HFF-Myc (cell line): ENCODE results near the gene EML6.

ENCODE experiments used
- DNase-seq: peaks from one replicate; pipeline ENCODE4 v3.0.0-alpha.2; 2011; ENCODE audit warnings: low read depth; ENCODE audit errors: extremely low read depth
- H3K4me3 ChIP-seq: replicated peaks from 2 replicates; pipeline ENCODE4 v1.5.1; 2011; ENCODE audit warnings: low read depth, mild to moderate bottlenecking, control low read depth, low read length
- TF ChIP-seq, protein P1 (sequence below): IDR thresholded peaks from 2 replicates; pipeline ENCODE4 v1.5.1; 2012; ENCODE audit warnings: mild to moderate bottlenecking, low read depth, low read length, control low read depth; ENCODE audit errors: missing control alignments

The EML6 gene

DNA sequence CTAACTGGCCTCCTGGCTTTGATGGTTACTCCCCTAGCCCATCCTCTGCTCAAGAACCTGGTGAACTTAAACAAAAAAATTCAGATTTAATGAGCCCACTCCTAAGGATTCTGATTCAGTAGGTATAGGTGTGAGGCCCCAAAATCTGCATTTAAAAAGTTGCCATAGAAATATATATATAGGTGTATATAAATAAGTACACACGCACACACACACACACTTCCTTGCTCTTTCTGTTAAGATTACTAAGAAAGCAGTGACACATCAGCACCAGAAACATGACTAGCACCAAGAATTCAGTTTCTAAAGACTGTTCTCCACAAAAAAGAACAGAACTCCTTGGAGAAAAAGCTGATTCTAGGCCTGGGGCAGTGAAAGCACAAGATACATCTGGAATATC is 17.8 kb downstream of the EML6 start:
- no peak overlapping the region for H3K4me3 ChIP-seq
- TF ChIP-seq, protein P1, sequence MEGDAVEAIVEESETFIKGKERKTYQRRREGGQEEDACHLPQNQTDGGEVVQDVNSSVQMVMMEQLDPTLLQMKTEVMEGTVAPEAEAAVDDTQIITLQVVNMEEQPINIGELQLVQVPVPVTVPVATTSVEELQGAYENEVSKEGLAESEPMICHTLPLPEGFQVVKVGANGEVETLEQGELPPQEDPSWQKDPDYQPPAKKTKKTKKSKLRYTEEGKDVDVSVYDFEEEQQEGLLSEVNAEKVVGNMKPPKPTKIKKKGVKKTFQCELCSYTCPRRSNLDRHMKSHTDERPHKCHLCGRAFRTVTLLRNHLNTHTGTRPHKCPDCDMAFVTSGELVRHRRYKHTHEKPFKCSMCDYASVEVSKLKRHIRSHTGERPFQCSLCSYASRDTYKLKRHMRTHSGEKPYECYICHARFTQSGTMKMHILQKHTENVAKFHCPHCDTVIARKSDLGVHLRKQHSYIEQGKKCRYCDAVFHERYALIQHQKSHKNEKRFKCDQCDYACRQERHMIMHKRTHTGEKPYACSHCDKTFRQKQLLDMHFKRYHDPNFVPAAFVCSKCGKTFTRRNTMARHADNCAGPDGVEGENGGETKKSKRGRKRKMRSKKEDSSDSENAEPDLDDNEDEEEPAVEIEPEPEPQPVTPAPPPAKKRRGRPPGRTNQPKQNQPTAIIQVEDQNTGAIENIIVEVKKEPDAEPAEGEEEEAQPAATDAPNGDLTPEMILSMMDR = no peak
- no peak for DNase-seq

DNA sequence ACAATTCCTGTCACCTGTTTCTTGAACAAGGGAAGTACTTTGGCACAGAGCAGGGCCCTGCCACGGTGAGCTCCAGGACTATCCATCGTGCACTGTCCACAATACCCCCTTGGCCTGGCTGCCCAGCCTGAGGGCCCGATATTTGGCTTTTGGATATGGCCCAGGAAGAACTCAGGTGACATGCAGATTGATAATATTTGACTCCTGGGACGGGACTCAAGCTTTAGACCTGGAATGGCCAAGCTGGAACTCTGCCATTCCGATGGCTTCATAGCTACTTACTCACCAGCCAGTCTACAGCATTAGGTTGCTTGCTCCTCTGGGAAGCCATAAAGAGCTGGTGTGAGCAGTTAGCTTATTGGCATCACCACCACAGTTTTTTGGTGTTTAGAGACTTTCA is 26.6 kb downstream of the EML6 start:
- TF ChIP-seq, protein P1 = no peak
- no peak overlapping the region for H3K4me3 ChIP-seq
- DNase-seq = no peak

DNA sequence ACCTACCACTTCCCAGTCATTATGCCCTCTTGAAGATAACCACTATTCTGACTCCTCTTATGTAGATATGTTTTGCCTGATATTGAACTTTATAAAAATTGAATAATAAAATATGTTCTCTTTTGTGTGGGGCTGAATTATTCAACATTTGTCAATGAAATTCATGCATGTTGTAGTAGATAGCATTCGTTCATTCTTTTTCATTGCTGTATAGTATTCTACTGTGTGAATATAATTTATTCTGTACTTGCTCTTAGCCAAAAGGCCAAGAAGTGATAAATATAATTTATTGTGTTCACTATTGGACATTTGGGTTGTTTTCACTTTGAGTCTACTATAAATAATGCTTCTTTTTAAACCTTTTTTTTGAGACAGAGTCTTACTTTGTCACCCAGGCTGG is 29.0 kb downstream of the EML6 start:
- no peak for DNase-seq
- no peak overlapping the region for H3K4me3 ChIP-seq
- TF ChIP-seq, protein P1 = no peak

DNA sequence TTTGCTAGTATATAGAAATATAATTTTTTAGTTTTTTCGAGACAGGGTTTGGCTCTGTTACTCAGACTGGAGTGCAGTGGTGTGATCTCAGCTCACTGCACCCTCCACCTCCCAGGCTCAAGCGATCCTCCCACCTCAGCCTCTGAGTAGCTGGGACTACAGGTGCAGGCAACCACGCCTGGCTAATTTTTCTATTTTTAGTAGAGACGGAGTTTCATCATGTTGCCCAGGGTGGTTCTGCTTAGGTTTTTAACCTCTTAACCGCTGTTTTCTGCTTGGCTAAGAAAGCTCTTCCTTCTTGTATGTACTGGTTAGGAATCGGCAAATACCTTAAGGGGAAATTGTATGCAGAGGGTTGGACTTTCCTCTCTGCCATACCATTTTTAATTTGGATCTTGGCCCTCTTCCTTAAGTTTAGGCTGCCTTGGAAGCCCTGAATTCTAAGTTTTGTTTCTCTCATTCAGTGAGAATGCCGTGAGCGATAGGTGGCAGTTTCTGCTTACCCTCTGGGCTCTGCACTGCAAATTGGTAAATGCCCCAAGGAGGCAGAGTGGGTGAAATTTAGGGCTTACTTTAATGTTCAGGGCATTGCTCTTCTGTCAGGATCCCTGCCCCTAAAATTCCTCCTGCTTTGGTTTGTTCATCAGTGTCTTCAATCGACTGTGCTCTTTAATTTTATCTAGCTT is 32.3 kb downstream of the EML6 start:
- H3K4me3 ChIP-seq = no peak overlapping the region
- no peak for DNase-seq
- TF ChIP-seq, protein P1 = no peak

DNA sequence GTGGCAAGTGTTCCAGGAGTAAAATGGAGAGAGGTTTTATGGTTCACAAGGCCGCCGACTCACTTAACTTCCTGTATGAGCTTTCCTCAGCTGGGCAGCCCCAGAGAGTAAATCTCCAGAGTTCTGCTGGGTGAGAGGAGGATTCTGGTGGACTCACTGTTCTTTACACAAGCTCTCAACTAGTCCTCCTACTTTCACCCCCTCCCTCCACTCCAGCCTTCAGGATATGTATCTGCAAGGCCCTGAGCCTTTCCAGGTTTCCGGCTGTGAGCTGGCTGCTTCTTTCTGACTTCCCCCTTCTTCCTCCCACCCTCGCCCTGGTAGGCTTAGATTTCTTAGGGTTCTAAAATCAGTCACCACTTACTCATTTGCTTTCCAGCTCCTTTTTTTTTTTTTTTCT is 34.0 kb downstream of the EML6 start:
- DNase-seq = no peak
- H3K4me3 ChIP-seq = no peak overlapping the region
- TF ChIP-seq, protein P1 = no peak

DNA sequence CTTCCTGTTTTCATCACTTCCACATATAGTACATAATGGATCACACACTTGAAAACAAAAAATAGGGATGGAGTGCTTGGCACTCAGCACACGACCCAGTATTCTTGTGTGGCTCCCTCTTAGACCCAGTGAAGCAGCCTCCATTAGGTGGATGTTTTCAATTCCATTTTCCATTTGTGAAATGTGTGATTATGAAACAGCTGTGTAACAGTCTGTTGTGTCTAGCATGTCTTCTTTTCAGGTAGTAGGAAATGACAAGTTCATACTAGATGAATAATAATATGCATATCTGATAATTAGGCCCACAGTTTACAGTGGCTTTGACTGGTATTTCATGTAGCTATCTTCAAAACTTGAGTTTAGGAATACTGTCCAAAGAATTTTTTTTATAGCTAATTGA is 35.5 kb downstream of the EML6 start:
- no peak overlapping the region for H3K4me3 ChIP-seq
- DNase-seq = no peak
- TF ChIP-seq, protein P1 = no peak

DNA sequence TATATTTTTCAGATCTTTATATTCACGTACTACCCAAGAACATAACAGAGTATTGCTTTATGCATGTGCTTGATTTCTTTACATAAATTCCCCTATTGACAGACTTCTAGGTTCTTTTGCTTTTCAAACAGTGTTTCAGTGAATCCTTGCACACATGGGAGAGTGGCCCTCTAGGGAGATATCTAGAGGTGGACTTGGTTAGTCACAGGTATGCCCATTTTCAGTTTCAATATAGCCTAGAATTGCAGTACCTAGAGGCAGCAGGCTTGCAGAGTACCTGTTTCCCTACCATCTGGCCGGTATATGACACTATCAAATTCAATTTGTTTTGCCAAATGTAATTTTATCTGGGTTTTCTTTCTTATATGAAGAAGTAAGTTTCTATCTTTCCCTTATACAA is 36.8 kb downstream of the EML6 start:
- DNase-seq = no peak
- H3K4me3 ChIP-seq = no peak overlapping the region
- TF ChIP-seq, protein P1 = no peak
